H9 (cell line): ENCODE data around the gene HEXIM1. TPM values are rescaled to one million over a fixed set of nuclear protein-coding genes. Genes with fewer than 3 reads are reported as not detected.

Source experiments
- DNase-seq: peaks from one replicate; pipeline ENCODE4 v3.0.0-alpha.2; 2017
- H2AFZ ChIP-seq: one replicate; pipeline ENCODE4 v1.6.1; 2013; ENCODE audit warnings: mild to moderate bottlenecking, low read length, control low read depth, moderate library complexity
- H2AK5ac ChIP-seq: 2 replicates; pipeline ENCODE4 v1.6.1; 2013; ENCODE audit warnings: low read length, control low read depth, mixed read lengths; ENCODE audit not compliant: insufficient read length
- H2BK120ac ChIP-seq: one replicate; pipeline ENCODE4 v1.6.1; 2013; ENCODE audit warnings: low read depth, mild to moderate bottlenecking, low read length, control low read depth, inconsistent platforms; ENCODE audit not compliant: poor library complexity, severe bottlenecking
- H2BK12ac ChIP-seq: 2 replicates; pipeline ENCODE4 v1.6.1; 2013; ENCODE audit warnings: low read length, control low read depth, mixed read lengths, low read depth; ENCODE audit not compliant: insufficient read length
- H2BK15ac ChIP-seq: 2 replicates; pipeline ENCODE4 v1.6.1; 2013; ENCODE audit warnings: low read depth, low read length, control low read depth
- H2BK20ac ChIP-seq: one replicate; pipeline ENCODE4 v1.6.1; 2013; ENCODE audit warnings: low read depth, mild to moderate bottlenecking, low read length, control low read depth, inconsistent platforms; ENCODE audit not compliant: poor library complexity, severe bottlenecking
- H2BK5ac ChIP-seq: 2 replicates; pipeline ENCODE4 v1.6.1; 2013; ENCODE audit warnings: low read length, control low read depth, mixed read lengths; ENCODE audit not compliant: insufficient read length
- H3K14ac ChIP-seq: 2 replicates; pipeline ENCODE4 v1.6.1; 2013; ENCODE audit warnings: low read length, control low read depth; ENCODE audit not compliant: insufficient read depth
- H3K18ac ChIP-seq: 2 replicates; pipeline ENCODE4 v1.6.1; 2013; ENCODE audit warnings: low read depth, mild to moderate bottlenecking, mixed read lengths, low read length, control low read depth; ENCODE audit not compliant: insufficient read length
- H3K23ac ChIP-seq: 2 replicates; pipeline ENCODE4 v1.6.1; 2013; ENCODE audit warnings: low read length, control low read depth, mixed read lengths, low read depth; ENCODE audit not compliant: insufficient read length
- H3K23me2 ChIP-seq: 2 replicates; pipeline ENCODE4 v1.6.1; 2013; ENCODE audit warnings: low read depth, mild to moderate bottlenecking, mixed read lengths, low read length, control low read depth; ENCODE audit not compliant: insufficient read length, poor library complexity, severe bottlenecking
- H3K27ac ChIP-seq: 2 replicates; pipeline ENCODE4 v1.5.1; 2013; ENCODE audit warnings: low read length, control low read depth, mixed read lengths, low read depth; ENCODE audit not compliant: insufficient read length
- H3K27me3 ChIP-seq: 2 replicates; pipeline ENCODE4 v1.6.1; 2013; ENCODE audit warnings: low read length, control low read depth, inconsistent platforms; ENCODE audit not compliant: insufficient read depth
- H3K4ac ChIP-seq: 2 replicates; pipeline ENCODE4 v1.6.1; 2013; ENCODE audit warnings: low read depth, mild to moderate bottlenecking, control low read depth, inconsistent platforms, low read length, moderate library complexity
- H3K4me1 ChIP-seq: 2 replicates; pipeline ENCODE4 v1.6.1; 2013; ENCODE audit warnings: low read length, control low read depth, inconsistent platforms; ENCODE audit not compliant: insufficient read depth
- H3K4me2 ChIP-seq: 2 replicates; pipeline ENCODE4 v1.6.1; 2013; ENCODE audit warnings: low read length, control low read depth, mixed read lengths; ENCODE audit not compliant: insufficient read length, insufficient read depth
- H3K56ac ChIP-seq: 2 replicates; pipeline ENCODE4 v1.6.1; 2013; ENCODE audit warnings: low read depth, mild to moderate bottlenecking, mixed read lengths, low read length, control low read depth; ENCODE audit not compliant: insufficient read length
- H3K79me1 ChIP-seq: 2 replicates; pipeline ENCODE4 v1.6.1; 2013; ENCODE audit warnings: low read depth, mild to moderate bottlenecking, moderate library complexity, low read length, control low read depth, inconsistent platforms; ENCODE audit not compliant: insufficient read depth, poor library complexity, severe bottlenecking
- H3K79me2 ChIP-seq: 2 replicates; pipeline ENCODE4 v1.6.1; 2013; ENCODE audit warnings: low read length, control low read depth, inconsistent platforms; ENCODE audit not compliant: insufficient read depth
- H3K9ac ChIP-seq: 2 replicates; pipeline ENCODE4 v1.6.1; 2013; ENCODE audit warnings: low read length, control low read depth, mixed read lengths; ENCODE audit not compliant: insufficient read length; ENCODE audit errors: extremely low read depth
- H3K9me3 ChIP-seq: one replicate; pipeline ENCODE4 v1.6.1; 2013; ENCODE audit warnings: low read depth, low read length, inconsistent platforms; ENCODE audit not compliant: control insufficient read depth
- H3T11ph ChIP-seq: one replicate; pipeline ENCODE4 v1.6.1; 2013; ENCODE audit warnings: mild to moderate bottlenecking, low read length, control low read depth, inconsistent platforms
- H4K20me1 ChIP-seq: one replicate; pipeline ENCODE4 v1.6.1; 2013; ENCODE audit not compliant: control insufficient read depth, insufficient read length, insufficient read depth
- H4K5ac ChIP-seq: 2 replicates; pipeline ENCODE4 v1.6.1; 2013; ENCODE audit warnings: low read depth, mild to moderate bottlenecking, mixed read lengths, low read length, control low read depth; ENCODE audit not compliant: insufficient read length
- H4K8ac ChIP-seq: replicated peaks from 2 replicates; pipeline ENCODE4 v1.6.1; 2013; ENCODE audit warnings: low read length, control low read depth, mixed read lengths, low read depth; ENCODE audit not compliant: insufficient read length
- H4K91ac ChIP-seq: 2 replicates; pipeline ENCODE4 v1.6.1; 2013; ENCODE audit warnings: low read depth, mild to moderate bottlenecking, moderate library complexity, mixed read lengths, low read length, control low read depth; ENCODE audit not compliant: insufficient read length
- H3K27ac Mint-ChIP-seq, 3 experiments: 2 replicates in 2 of 3; 3 replicates in 1 of 3; pipeline ENCODE4 v1.8.0; 2020 to 2021; ENCODE audit warnings: mixed read lengths in 3 of 3, mild to moderate bottlenecking in 1 of 3, moderate library complexity in 1 of 3
- H3K27me3 Mint-ChIP-seq: 2 replicates; pipeline ENCODE4 v1.8.0; 2021; ENCODE audit warnings: low read depth, mild to moderate bottlenecking, moderate library complexity, mixed read lengths
- H3K36me3 Mint-ChIP-seq, 3 experiments: 2 replicates in 2 of 3; 3 replicates in 1 of 3; pipeline ENCODE4 v1.8.0; 2020 to 2021; ENCODE audit warnings: low read depth in 3 of 3, mixed read lengths in 3 of 3; ENCODE audit not compliant: insufficient read depth in 1 of 3
- H3K4me1 Mint-ChIP-seq, 2 experiments: 2 replicates each; pipeline ENCODE4 v1.8.0; 2020; ENCODE audit warnings: mixed read lengths in 2 of 2
- H3K4me3 Mint-ChIP-seq, 2 experiments: 2 replicates in 1 of 2; 3 replicates in 1 of 2; pipeline ENCODE4 v1.8.0; 2020 to 2021; ENCODE audit warnings: mild to moderate bottlenecking in 2 of 2, mixed read lengths in 2 of 2, moderate library complexity in 1 of 2
- H3K9me3 Mint-ChIP-seq, 2 experiments: 2 replicates in 1 of 2; 3 replicates in 1 of 2; pipeline ENCODE4 v1.8.0; 2020; ENCODE audit warnings: mild to moderate bottlenecking in 2 of 2, mixed read lengths in 2 of 2, moderate library complexity in 1 of 2
- WGBS: extraction: QIAGEN DNeasy Blood & Tissue Kit; methylation state at CpG from one replicate; pipeline ENCODE4 v1.1.7; 2013; ENCODE audit warnings: missing lambda C conversion rate, low lambda C conversion rate, mixed read lengths; ENCODE audit not compliant: insufficient read length; ENCODE audit errors: extremely low coverage; 5-methylcytosine and 5-hydroxymethylcytosine counted together
- total RNA-seq: library from RNA; stranded (reverse); gene quantifications from 2 replicates; pipeline ENCODE4 v1.2.1, GENCODE V29; 2021
- TF ChIP-seq, protein P1 (sequence below): fragments of 200-600 bp; sonication (generic); conservative IDR thresholded peaks from 3 replicates; pipeline ENCODE4 v1.8.0; 2021; ENCODE audit warnings: antibody characterized with exemption, mild to moderate bottlenecking

The HEXIM1 gene
- total RNA-seq, 1 experiment from 2014 or later = 32.4 TPM

DNA sequence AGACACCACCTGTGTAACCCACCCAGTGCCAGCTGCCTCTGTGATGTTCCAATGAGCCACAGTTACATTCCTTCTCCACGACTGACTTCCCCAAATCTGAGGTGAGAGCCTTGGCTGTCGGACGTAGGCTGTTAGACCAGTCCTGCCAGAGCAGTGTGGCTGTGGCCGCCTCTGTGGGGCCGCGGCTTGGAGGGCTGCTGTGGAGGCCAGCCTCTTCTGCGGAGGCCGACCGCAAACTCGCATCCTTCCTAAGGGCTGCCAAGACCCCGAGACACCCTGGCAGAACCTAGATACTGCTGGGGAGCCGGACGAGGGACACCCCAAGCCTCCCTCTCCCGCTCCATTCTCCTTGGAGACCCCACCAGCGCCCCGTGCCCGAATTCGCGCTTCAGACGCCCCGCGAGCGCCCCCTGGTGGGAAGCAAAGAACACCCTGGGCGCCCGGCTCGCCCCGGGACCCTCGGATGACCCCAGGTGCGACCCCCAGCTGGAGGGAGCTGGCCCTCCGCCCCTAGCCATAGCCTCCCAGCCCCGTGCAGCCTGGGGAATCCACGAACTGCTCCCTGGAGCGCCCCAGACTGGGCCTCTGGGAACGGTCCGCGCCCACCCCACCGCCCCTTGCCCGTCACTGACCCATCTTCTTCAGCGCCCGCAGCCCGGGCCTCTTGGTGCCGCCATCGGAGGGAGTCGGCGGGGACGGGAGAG is 16.5 kb upstream of the HEXIM1 start:
- TF ChIP-seq, protein P1, sequence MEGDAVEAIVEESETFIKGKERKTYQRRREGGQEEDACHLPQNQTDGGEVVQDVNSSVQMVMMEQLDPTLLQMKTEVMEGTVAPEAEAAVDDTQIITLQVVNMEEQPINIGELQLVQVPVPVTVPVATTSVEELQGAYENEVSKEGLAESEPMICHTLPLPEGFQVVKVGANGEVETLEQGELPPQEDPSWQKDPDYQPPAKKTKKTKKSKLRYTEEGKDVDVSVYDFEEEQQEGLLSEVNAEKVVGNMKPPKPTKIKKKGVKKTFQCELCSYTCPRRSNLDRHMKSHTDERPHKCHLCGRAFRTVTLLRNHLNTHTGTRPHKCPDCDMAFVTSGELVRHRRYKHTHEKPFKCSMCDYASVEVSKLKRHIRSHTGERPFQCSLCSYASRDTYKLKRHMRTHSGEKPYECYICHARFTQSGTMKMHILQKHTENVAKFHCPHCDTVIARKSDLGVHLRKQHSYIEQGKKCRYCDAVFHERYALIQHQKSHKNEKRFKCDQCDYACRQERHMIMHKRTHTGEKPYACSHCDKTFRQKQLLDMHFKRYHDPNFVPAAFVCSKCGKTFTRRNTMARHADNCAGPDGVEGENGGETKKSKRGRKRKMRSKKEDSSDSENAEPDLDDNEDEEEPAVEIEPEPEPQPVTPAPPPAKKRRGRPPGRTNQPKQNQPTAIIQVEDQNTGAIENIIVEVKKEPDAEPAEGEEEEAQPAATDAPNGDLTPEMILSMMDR = peak; percentile 99
- no peak overlapping the region for H2AK5ac ChIP-seq
- no peak overlapping the region for H2BK20ac ChIP-seq
- no peak overlapping the region for H3K56ac ChIP-seq
- H2AFZ ChIP-seq = no peak overlapping the region
- H3K27me3 Mint-ChIP-seq = no peaks in the 10 kb centered on the region; the same call in 1 of the 2 replicates
- peak overlapping the region; percentile 23 for H3K4me2 ChIP-seq
- H3K18ac ChIP-seq = no peak overlapping the region
- H3K79me2 ChIP-seq = no peaks in the 10 kb centered on the region
- H3K4me1 Mint-ChIP-seq = peaks cover 34 to 41% of the 10 kb centered on the region in 2 experiments
- H3K9ac ChIP-seq = no peak overlapping the region
- no peaks in the 10 kb centered on the region for H4K20me1 ChIP-seq
- no CpG with 5 or more reads among the region's 46 CpGs for WGBS
- H3K27ac Mint-ChIP-seq = no peak overlapping the region
- H3K14ac ChIP-seq = no peak overlapping the region
- H2BK12ac ChIP-seq = no peak overlapping the region
- H2BK15ac ChIP-seq = no peak overlapping the region
- H3K9me3 ChIP-seq = no peaks in the 10 kb centered on the region
- H2BK120ac ChIP-seq = no peak overlapping the region
- no peak overlapping the region for H3K4ac ChIP-seq
- H3K9me3 Mint-ChIP-seq = peaks cover 3 to 5% of the 10 kb centered on the region in 2 experiments; a peak in 4 of 5 replicates
- no peaks in the 10 kb centered on the region for H3K27me3 ChIP-seq
- H3T11ph ChIP-seq = no peak overlapping the region
- peak; percentile 85 for DNase-seq
- no peaks in the 10 kb centered on the region for H3K79me1 ChIP-seq
- H4K5ac ChIP-seq = no peak overlapping the region
- H4K8ac ChIP-seq = no peak overlapping the region
- H3K27ac ChIP-seq = no peak overlapping the region
- H3K36me3 Mint-ChIP-seq = no peaks in the 10 kb centered on the region
- no peak overlapping the region for H4K91ac ChIP-seq
- no peak overlapping the region for H2BK5ac ChIP-seq
- H3K4me1 ChIP-seq = no peaks in the 10 kb centered on the region; the same call in 1 of the 2 replicates
- no peak overlapping the region for H3K23ac ChIP-seq
- H3K23me2 ChIP-seq = peaks cover 14% of the 10 kb centered on the region
- peak overlapping the region; percentile 73 to 81 for H3K4me3 Mint-ChIP-seq
